ENCODE measurements around the gene EIF1. TPM values are rescaled to one million over a fixed set of nuclear protein-coding genes. Genes with fewer than 3 reads are reported as not detected.

Gene EIF1
- total RNA-seq, 1 donor from 2014 or later, result 620 TPM

GRCh38 chr17:41655611-41656111, 33.0 kb upstream of the EIF1 start:
- DNase-seq (ENCODE audit: low read depth, low spot score), result no peak
- H3K4me3 Mint-ChIP-seq, result no peak overlapping the region
- H3K9me3 Mint-ChIP-seq, result no peaks in the 10 kb centered on the region
- no peaks in the 10 kb centered on the region for H3K4me1 Mint-ChIP-seq
- H3K27ac Mint-ChIP-seq (ENCODE audit: unreplicated experiment), result no peak overlapping the region
- no peaks in the 10 kb centered on the region for H3K36me3 Mint-ChIP-seq (ENCODE audit: low read depth)
- H3K27me3 Mint-ChIP-seq (ENCODE audit: low read depth), result peaks cover 3% of the 10 kb centered on the region
- no peak for TF ChIP-seq CTCF (conservative IDR thresholded peaks at IDR 0.05)

- no peaks in the 10 kb centered on the region for H3K4me1 Mint-ChIP-seq
- H3K9me3 Mint-ChIP-seq, result no peaks in the 10 kb centered on the region
- no peak for DNase-seq (ENCODE audit: low read depth, low spot score)
- TF ChIP-seq CTCF (conservative IDR thresholded peaks at IDR 0.05), result no peak
- H3K36me3 Mint-ChIP-seq (ENCODE audit: low read depth), result no peaks in the 10 kb centered on the region
- no peak overlapping the region for H3K4me3 Mint-ChIP-seq
- H3K27me3 Mint-ChIP-seq (ENCODE audit: low read depth), result peaks cover 3% of the 10 kb centered on the region
- peak overlapping the region; percentile 94 for H3K27ac Mint-ChIP-seq (ENCODE audit: unreplicated experiment)
Observed at GRCh38 chr17:41656249-41657023, 32.2 kb upstream of the EIF1 start.

- H3K36me3 Mint-ChIP-seq (ENCODE audit: low read depth), result no peaks in the 10 kb centered on the region
- H3K4me3 Mint-ChIP-seq, result no peak overlapping the region
- H3K27me3 Mint-ChIP-seq (ENCODE audit: low read depth), result peaks cover 3% of the 10 kb centered on the region
- no peak for TF ChIP-seq CTCF (conservative IDR thresholded peaks at IDR 0.05)
- H3K9me3 Mint-ChIP-seq, result no peaks in the 10 kb centered on the region
- H3K27ac Mint-ChIP-seq (ENCODE audit: unreplicated experiment), result no peak overlapping the region
- H3K4me1 Mint-ChIP-seq, result no peaks in the 10 kb centered on the region
- DNase-seq (ENCODE audit: low read depth, low spot score), result no peak
Observed at GRCh38 chr17:41657176-41657754, 31.4 kb upstream of the EIF1 start.

- DNase-seq (ENCODE audit: low read depth, low spot score), result no peak
- Mint-ChIP-seq H3K9me3 (no peaks in the 10 kb centered on the region), H3K27me3 (ENCODE audit: low read depth) (peaks cover 3% of the 10 kb centered on the region), H3K4me3 (no peak overlapping the region), H3K4me1 (no peaks in the 10 kb centered on the region), H3K27ac (ENCODE audit: unreplicated experiment) (no peak overlapping the region), H3K36me3 (ENCODE audit: low read depth) (no peaks in the 10 kb centered on the region)
- TF ChIP-seq CTCF (conservative IDR thresholded peaks at IDR 0.05), result no peak
Observed at GRCh38 chr17:41657936-41658335, 30.7 kb upstream of the EIF1 start.

- H3K36me3 Mint-ChIP-seq (ENCODE audit: low read depth), result no peaks in the 10 kb centered on the region
- no peak for DNase-seq (ENCODE audit: low read depth, low spot score)
- H3K4me3 Mint-ChIP-seq, result no peak overlapping the region
- no peak for TF ChIP-seq CTCF (conservative IDR thresholded peaks at IDR 0.05)
- peaks cover 11% of the 10 kb centered on the region for H3K27me3 Mint-ChIP-seq (ENCODE audit: low read depth)
- H3K9me3 Mint-ChIP-seq, result no peaks in the 10 kb centered on the region
- no peak overlapping the region for H3K27ac Mint-ChIP-seq (ENCODE audit: unreplicated experiment)
- no peaks in the 10 kb centered on the region for H3K4me1 Mint-ChIP-seq
Observed at GRCh38 chr17:41658846-41659245, 29.8 kb upstream of the EIF1 start.
